ENCODE data around the gene FGF12.

FGF12 gene

DNA sequence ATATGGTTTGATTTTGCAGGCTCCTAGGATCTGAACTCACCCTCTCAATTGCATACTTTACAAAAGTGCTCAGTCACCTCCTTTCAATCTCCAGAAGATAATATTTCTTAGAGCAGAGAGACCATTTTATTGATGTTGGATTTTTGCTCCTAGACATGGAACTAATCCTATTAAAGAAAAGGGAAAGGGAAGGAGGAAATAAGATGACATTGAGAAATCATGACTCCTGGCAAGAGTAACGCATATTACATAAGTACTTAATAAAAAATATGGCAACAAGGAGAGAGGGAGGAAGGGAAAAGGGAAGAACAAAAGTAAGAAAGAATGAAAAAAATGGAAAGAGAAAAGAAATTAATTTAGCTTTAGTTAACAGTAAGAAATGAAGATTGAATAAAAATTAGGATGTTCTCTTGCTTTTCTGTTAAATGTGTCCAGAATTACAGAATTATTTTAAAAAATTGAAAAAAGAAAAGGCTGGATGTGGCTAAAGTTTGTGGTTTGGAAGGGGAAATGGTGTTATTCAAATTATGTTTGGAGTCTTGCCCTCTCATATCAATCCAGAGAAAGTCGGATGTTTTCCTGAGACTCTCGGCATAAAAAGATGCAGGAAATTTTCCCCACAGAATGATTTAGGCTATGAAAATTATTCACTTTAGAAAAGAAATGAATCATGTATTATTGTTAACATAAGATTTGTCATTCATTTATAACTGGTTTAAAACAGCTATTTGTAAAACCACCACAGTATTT, 474.0 kb downstream of the FGF12 start:
- DNase-seq: no peak

DNA sequence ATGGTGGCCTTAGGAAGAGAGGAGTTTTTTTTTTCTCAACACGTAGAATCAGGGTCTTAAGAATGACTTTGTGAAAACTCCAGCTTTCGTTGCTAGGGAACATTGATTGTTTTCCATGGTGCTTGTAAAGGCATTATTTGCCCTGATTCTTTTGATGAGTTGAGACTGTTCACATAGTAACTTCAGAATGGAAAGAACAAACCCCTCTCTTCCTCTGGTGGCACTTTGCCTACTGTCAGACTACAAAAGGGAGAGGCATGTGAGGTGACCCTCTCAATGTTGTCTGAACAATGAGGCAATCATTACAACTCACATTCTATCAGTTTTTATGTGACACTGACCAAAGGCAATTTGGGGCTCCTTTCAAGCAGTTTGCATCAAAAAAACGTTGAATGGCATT, 477.8 kb downstream of the FGF12 start:
- no peak for DNase-seq

DNA sequence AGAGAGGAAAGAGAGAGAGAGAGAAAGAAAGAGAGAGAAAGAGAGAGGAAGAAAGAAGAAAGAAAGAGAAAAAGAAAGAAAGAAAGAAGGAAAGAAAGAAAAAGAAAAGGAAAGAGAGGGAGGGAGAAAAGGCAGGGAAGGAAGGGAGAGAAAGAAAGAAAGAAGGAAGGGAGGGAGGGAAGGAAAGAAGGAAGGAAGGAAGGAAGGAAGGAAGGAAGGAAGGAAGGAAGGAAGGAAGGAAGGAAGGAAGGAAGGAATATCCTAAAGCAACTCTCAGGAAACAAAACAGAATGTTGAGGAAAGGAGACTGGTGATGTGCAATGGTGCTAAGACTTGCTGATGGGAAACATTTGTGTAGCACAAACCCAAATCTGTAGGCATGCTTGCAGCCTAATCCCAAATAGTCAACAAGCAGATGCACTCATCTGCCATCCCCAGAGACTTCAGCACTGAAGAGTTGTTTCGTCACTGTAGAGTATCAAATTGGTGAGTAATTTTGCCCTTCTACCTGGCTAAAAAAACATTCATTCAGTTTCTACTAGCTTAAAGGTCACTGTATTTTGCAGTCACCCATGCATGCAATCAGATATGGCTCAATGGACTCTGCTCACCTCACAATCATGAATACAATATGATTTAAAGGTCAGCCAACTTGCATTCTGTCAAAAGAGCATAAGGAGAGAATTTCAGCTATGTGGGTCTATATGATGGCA, 480.3 kb downstream of the FGF12 start:
- DNase-seq: peak; percentile 21

DNA sequence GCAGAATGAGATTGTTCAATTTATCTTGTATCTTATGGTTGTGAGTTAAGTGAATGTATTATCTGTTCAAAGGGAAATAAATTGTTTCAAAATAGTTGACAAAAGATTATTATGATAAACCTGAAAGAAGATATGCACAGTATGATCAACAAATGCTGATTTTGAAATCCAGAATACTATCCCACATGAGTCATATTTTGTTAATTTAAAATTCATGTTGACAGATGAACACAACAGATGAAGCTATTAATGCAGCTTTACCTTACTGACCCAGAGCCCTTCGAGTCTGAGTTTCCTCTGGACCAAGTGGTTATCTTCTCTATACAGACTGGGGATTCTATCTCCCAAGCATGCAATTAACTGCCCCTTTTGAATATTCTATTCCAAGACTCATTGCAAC, 482.8 kb downstream of the FGF12 start:
- DNase-seq: no peak

DNA sequence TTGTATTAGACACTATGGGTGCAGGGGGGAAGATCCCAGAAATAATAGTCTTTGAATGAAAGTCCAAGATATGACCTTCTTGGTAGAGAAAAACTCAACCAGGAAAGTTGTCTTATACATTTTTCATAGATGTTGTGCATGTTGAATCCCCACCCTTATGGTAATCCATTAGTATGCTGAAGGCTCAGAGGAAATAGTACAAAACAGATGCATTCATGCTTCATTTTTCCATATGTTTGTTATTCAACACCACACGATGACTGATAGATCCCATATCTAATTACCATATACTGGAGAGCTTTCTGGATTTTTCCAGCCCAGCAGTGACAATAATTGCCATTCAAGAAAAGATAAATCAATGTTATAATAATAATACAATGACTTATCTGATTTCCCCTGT, 487.4 kb downstream of the FGF12 start:
- no peak for DNase-seq

DNA sequence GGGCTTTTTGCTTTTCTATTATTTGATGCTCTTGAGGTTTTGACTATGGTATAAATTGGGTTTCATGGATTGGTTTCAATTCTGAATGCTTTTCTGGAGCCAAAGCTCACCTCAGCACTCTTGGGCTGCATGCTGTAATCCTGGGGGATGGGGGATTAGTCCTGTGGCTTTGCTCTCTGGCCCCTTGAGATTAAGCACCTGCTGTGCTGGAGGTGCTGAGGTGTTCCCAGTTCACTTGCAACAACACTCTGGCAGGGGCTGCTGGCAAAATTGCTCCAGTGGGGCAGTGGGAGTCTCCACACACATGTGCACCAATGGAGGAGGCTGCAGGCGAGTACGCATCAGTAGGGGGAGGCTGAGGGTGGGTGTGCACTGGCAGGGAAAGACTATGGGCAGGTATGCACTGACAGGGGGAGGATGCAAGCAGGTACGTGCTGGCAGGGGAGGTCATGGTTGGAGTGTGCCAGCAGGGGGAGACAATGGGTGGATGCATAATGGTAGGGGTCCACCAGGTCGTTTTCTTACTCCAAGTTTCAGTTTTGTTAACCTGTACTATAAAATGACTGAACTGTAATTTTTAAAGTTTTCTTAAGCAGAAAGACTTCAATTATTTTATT, 489.2 kb downstream of the FGF12 start:
- no peak for DNase-seq

DNA sequence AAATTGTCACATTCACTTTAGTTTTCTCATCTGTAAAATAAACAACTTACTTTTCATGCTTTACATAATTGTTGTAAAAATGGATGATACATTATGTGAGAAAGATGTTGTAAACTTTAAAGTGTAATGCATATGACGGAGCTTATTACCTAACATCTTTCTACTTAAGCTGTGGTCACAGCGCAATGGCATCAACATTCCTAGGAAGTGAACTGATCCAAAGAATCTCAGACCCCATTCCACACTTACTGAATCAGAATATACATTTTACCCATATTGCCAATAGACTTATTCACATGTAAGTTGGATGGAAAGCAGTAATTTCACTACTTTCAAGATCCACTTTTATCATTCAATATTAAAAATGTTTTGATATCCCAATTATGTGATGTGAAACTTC, 497.5 kb downstream of the FGF12 start:
- DNase-seq: no peak

DNA sequence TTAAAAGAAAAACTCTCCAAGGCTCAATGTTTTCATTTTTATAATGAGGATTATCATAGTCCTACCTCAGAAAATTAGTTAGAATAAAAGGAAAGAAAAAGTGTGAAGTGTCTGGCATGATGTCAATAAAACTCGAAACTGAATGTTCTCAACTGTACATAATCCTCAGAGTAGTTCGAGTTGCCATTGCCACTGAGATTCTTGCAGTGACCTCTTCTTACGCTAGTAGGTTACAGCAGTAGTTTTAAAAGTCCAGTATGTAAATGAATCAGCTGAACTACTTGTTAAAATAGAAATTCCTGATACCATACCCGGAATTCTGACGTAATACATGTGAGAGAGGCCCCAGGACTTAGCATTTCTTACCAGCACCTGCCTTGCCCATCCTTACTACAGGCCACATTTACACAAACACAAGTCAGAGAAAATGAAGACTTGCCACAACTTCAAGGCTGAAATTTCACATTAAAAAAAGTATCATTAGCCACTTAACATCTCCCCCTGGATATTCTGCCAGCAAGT, 502.6 kb downstream of the FGF12 start:
- DNase-seq: no peak

DNA sequence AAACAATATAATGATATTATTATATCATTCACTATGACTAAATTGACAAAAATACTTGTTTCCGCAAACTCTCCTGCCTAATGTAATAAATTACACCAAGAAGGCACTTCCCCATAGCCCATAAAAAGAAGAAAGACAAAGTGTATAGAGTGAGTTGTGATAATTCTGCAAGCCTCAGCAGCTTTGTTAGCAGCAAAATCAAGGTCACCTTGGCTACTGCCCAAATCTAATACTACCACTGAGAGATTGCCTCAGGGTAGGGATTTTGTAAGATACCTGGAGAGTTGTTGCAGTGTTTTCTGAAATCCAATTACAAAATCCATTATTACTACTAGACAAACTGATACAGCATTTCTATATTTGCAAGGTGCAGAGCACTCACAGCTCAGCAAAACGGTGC, 503.5 kb downstream of the FGF12 start:
- DNase-seq: peak; percentile 8

DNA sequence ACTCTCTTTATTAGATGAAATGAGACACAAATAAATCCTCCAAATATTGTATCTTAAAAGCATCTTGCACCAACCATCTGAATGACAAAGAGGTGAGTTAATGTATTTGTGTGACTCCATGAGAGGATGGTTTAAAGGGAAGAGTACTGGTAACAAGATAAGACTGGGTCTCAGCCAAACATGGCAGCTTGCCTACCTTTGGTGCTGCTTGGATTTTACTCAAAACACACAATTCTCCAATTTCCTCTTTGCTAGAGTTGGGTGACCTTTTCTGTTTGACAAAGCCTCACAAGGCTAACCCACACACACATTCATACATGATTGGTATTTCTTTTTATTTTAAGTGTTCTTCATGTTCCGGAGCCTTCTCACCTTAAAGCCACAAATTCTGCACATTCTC, 506.4 kb downstream of the FGF12 start:
- DNase-seq: no peak

DNA sequence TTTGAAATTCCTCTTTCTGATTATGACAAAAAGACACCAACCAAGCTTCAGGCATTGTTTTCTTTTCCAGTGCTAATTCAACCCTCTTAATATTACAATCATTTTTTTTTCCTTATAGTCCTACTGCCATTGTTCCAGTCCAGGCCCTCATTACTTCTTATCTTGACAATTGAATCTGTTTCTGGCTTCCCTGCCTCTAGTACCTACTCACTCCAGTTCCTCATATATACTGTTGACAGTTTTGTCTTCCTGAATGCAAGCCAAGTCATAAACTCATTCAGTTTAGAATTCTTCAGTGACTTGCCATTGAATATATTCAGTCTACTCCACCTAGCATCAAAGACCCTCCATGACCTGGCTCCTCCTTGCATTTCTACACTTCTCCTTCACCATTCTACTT, 507.4 kb downstream of the FGF12 start:
- no peak for DNase-seq

DNA sequence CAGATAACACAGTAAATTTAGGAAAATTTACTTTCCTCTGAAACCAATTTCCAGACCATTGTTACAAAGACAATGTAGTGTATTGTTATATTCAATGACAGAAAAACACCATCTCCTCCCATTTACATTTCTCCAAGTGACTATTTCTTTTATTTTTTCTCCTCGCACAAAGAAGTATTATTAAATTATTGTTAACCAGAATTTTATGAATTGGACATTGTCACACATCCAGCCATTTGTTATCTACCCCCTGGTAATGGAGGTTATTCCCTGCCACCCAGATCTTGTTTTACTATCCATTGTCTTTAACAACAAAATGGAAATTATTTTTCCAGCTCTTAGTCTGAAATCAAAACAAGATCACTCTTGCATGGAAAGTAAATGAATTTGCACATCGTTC, 511.3 kb downstream of the FGF12 start:
- DNase-seq: no peak

DNA sequence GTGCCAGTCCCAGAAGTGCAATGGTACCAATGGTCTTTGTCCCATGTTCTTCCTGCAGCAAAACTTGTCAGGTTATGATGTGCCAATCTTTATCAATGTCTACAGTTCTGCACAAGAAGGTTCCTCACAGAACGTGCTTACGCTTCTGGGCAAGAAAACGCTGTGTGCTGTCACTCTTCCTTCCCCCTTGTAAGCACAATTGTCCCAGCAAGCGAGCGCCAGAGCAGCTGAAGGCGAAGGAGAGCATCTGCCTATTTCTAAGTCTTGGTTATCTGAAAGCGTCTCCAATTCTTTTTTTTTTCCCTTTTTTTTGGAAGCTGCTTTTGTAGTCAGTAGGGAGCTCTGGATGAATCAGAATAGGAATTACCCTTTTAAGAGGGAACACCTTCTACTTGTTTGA, 514.4 kb downstream of the FGF12 start:
- DNase-seq: no peak

DNA sequence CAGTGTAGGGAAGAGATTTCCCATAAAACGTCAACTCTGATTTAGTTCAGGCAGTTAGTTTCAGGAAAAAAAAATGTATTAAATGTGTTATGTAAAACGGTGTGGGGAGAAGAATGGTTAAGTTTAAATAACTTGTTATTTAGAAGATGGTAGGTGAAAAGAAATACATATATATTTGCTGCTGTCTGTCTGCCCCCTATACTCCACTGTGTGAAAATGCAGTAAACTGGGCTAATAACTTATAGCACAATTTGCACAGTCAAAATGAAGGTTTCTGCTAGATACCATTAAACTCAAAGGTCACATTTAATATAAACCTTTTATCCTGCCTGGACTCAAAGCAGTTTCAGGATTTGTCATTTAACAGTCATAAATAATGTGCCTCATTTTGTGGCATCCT, 515.0 kb downstream of the FGF12 start:
- no peak for DNase-seq

DNA sequence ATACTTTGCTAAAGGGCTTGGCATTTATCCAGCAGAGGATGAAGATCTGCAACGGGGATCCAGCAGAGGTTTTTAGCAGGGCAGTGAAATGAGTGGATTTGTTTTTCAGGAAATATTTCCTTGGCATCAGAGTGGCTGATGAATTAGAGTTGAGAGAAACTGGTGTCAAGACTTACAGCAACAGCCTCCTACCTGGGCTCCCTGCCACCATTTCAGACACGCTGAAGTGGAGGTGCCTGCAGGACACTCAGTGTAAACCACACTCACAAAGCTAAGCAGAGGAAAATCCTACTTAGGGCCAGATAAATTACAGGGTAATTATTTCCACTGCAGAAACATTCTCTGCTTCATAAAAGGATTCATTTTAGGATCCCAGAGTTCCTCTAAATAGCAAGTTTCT, 519.7 kb downstream of the FGF12 start:
- DNase-seq: peak; percentile 47

DNA sequence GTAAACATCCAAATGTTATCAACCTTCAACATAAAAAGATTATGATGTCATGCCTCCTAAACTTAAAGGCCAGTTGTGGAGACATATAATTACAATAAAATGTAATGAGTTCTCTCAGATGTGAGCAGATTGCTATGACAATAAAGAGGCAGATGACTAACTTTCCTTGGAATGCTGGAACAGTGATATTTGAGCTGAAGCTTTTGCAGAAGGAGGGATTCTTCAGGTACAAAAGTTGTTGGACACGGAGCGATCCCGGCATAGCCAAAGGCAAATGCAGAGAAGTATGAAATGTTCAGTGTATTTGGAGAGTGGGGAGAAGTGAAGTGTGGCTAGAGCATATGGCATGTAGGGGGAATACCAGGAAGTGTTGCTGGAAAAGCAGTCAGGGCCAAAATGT, 520.1 kb downstream of the FGF12 start:
- DNase-seq: no peak

DNA sequence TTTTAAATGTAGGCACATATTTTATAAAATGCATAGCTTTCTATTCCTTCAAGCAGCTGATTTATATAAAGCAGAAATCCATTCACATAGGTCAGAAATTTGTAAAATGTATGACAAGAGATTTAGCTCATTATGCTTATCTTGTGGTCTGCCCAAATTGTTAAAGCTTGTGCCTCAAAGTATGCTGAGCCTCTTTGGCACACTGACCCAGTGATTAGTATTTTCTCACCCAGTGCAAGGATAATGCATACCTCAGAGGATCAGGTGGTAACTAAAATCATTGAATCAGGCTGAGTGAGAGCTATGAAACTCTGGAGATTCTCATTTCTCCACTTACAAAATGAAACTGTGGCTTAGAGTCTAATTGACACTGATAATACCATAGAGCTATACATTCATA, 533.3 kb downstream of the FGF12 start:
- DNase-seq: no peak

DNA sequence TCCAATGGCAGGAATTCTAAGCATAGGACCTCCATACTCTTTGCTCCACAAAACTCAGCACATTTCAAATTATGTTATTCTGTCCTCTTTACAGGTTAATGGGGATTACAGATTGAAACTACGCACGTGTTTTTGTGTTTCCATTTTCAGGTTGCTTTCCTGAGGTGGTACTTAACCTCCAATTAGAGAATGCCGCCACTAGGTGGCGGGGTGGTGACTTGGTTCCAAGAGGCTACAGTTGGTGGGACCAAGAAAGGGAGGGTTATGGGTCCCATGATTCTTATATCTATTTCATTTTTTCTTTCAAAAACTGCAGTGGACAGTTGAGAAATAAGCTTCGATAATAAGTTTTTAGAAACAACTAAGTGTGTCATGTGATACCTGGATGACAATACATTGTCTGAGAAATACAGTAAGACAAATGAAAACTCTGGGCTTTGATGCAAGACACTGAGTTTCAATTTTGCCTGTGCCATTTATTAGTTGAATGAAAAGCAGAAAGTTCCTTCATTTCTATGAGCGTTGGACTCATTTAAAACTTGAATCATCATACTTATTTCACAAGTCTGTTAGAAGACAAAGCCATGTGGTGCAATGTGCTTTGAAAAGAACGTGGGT, 539.0 kb downstream of the FGF12 start:
- DNase-seq: no peak

DNA sequence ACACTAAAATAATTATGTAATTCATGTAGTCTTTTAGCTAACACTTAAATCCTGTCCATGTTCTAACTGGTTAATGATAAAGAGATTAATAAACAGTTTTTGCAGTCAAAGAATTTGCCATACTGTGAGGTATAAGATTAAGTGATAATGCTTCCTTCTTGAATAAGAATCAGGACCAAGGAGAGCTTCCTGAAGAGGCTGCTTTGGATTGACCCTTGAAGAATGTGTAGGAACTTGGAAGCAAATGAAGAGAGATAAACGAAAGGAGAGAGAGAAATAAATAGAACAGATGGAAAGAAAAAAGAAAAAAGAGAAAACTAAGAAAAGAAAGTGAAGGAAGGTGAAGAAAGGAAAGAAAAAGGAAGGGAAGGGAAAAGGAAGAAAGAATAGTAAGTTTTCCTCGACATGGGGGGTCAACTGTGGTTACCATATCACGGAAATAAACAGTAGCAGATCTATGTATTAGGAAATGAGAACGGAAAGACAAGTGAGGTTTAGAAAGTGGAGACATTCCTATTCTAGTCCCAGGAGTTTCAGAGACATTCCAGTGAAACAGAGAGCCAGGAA, 539.8 kb downstream of the FGF12 start:
- no peak for DNase-seq

DNA sequence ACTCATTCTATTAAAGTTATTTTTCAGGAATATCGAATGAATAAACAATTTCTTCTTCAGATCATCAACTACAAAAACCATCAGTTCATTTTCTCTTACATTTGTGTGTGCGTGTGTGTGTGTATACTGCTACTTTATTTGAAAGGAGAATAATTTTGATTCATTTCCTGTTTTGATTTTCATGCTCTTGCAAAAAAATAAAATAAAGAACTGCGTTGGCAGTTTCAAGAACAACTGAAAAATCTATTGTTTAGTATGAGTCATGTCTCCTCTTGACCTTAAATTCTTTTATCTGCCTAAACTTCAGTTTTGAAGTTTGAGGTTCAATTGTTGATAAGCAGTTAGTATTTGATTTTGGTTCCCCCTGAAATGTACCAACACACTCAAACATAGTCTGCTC, 540.8 kb downstream of the FGF12 start:
- no peak for DNase-seq

DNA sequence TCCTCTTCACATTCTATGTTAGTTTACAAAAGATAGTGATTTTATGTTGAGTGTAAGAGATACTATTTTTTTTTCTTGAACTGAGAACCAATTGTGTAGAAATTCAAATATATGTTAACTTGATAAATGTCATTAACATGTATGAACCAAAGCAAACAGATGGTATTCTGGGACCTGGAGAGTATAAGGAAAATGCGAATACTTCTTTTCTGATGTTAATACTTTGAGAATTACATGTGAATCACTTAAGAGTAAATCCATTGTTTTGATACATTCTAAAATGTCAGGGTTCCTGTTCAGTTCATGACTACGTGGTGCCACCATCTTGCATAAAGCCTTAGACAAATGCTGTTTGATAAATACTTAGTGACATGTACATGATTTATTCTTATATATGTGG, 541.3 kb downstream of the FGF12 start:
- no peak for DNase-seq

DNA sequence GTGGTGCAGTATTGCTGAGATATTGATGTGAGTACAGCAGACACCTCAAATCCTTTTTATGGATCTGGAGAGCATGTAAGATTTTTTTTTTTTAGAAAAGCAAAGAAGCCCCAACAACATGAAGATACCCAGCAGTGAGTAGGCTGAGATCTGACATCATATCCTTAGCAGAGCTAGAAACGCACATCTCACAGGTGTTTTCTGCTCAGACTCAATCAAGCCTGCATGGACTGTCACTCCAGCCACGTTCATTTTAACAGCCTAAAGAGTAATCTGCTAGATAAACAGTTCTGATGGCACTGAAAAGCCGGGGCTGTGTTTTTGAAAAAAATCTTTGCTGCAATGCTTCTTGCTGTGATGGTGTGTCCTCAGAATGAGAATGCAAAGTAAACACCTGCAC, 544.2 kb downstream of the FGF12 start:
- DNase-seq: no peak

DNA sequence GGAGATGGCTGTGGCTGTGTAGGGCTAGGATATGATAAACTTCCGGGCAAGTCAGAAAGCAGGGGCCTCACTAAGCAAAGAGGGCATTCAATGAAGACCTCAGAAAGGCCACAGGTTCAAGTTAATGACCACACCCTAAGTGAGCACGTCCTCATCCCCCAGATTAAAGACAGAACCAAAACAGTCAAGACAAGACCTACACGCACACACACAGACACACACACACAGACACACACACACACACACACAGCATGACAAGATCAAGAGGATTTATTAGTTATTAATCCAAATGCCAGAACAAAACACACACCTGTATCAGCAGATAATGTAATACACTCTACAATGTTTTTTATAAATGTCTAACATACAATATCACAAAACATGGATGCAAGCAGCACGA, 546.2 kb downstream of the FGF12 start:
- no peak for DNase-seq

All from NCI-H1436 (cell line).